NCI-H446 treated with DMSO at 0.1 percent for 48 hours (cell line): Measurements from ENCODE around the gene TSHZ2.

Source experiments
- DNase-seq: peaks from one replicate; lab custom pipeline; 2025; lab: John Stamatoyannopoulos, UW

Gene TSHZ2

DNA sequence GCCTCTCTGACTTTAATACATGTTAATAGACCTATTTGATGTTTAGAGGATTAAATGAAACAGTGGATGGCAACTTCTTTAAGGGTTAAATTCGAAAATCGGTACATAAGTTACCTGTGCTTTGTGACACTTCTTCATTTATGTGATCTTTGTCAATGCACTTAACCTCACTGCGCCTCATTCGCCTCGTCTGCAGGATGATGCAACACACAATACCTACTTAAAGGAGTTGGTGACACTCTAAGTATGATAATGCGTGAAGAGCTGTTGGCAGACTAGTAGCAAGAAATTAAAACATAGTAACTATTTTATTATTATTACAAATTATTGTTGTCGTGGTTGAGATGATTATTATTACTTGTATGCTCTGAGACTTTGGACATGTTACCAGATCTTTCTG, 92.8 kb downstream of the TSHZ2 start:
- no peak for DNase-seq

- DNase-seq: no peak
These were observed 96.1 kb downstream of the TSHZ2 start for GRCh38 chr20:53068241-53068640.

GRCh38 chr20:53069132-53069531, 97.0 kb downstream of the TSHZ2 start:
- DNase-seq: no peak

DNA sequence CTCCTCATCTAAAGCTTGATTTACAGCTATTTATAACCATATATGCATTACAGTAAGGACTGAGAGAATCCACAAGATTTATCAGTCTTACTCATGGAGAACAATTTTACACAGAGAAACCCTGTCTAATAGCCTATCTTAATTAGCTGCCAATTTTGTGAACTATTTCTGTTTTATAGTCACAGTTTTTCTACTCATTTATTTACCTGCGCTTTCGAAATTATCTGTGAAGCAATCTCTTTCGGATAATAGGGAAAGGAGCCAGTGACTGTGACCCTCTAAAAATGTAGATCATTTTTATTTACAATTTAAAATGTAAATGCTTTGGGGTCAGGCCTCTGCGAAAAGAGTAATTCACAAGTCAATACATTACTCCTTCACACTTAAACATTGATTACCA, 98.1 kb downstream of the TSHZ2 start:
- DNase-seq: no peak

GRCh38 chr20:53070706-53071392, 98.7 kb downstream of the TSHZ2 start:
- DNase-seq: no peak

DNA sequence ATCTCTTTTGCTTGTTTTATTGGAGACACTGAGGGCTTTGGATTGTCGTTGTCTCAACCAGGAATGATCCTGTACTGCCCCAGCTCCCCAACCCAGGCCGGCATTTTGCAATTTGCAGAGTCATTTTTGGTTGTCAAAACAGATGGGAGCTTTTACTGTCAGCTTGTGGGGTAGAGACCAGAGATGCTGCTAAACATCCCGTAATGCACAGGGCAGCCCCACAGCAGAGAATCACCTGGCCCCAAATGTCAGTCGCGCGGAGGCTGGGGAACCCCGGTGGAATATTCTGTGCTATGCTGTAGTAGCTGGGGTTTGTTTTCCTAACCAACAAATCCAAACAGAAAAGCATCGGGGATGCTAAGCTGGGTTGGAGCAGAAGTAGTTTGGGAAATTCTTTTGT, 99.7 kb downstream of the TSHZ2 start:
- no peak for DNase-seq

GRCh38 chr20:53072923-53073579, 100.9 kb downstream of the TSHZ2 start:
- no peak for DNase-seq

DNA sequence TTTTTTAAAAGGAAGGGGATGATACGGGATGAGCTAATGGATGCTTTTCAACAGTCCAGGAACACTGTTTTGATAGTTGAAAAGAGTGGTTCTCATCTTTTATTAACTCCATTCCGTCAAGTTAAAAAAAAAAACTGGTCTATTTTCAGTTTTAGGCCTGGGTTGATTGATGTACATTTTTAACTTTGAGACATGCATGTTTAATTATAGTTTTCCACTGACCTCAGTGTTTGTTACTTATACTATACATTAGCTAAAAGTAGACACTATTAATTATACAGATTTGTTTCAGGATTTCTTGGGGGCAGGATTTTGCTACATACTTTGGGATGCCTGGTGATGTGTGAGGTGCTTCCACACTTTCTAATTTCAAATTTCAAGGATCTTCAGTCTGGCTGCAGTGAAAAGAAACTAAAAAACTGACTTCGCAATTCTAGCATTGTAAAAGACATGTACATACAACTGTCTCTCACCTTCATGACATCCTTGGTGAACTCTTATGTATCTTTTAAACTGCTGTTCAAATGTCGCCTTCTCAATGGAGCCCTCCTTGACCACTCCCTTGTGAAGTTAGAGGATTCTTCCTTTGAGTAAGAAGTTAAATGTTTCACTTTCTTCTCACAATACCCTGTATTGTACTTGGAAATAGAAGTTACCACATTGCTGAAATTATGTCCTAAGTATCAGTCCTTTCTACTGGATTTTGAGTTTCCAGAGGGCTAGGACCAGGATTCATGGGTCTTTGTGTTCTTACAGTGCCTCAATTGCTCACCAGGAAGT, 101.7 kb downstream of the TSHZ2 start:
- no peak for DNase-seq

GRCh38 chr20:53074811-53075314, 102.7 kb downstream of the TSHZ2 start:
- DNase-seq: no peak

DNA sequence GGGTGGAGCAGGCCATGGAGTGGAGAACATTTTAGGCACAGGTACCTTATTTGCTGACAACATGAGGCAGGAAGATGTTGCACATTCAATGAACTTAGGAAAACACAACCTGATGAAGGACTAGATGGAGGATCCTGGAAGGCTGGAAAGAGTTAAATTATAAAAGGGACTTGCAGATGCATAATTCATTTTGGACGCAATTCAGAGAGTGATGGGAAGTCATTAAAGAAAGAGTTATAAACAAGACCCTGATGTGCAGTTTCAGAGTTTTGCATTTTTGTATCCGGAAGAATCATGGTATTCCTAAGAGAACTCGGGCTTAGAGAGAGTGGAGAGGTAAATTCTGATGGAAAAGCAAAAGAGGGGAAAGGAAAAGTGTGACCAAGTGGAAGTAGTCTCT, 104.5 kb downstream of the TSHZ2 start:
- no peak for DNase-seq

DNA sequence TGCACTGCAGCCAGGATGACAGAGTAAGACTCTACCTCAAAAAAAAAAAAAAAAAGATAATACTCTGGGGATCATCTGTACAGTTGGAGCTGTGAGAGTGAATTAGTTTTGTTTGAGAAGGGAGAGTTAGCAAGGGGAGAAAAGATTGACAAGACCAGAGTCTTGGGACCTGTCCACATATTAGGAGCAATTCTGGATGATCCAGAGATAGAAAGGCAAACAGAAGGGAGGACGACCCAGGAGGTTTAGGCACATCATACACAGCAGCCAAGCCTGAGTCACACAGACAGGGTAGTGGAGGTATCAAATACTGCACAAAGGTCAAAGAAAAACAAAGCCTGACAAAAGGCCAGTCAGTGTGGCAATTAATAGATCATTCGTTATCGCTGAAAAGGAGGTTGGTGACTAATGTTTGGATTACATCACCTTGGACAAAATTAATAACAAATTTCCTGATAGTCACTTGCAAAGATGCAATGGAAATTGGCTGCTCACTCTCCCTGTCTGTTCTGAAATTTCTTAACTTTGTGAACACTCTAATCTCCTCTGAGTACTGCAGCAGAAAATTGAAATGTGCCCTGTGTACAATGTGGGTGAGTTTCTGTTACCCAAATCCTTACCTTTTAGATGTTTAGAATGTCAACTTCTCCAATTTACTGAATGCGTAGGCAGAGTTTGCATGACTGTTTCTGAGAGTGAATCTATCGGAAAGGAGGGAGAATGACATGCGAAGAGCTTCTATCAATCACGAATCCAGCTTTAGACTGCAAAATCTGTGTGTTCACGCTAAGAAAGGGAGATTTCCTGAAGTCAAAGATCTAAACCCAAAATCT, 105.4 kb downstream of the TSHZ2 start:
- DNase-seq: no peak

GRCh38 chr20:53078761-53079160, 106.6 kb downstream of the TSHZ2 start:
- no peak for DNase-seq

GRCh38 chr20:53079261-53079691, 107.1 kb downstream of the TSHZ2 start:
- DNase-seq: no peak

DNA sequence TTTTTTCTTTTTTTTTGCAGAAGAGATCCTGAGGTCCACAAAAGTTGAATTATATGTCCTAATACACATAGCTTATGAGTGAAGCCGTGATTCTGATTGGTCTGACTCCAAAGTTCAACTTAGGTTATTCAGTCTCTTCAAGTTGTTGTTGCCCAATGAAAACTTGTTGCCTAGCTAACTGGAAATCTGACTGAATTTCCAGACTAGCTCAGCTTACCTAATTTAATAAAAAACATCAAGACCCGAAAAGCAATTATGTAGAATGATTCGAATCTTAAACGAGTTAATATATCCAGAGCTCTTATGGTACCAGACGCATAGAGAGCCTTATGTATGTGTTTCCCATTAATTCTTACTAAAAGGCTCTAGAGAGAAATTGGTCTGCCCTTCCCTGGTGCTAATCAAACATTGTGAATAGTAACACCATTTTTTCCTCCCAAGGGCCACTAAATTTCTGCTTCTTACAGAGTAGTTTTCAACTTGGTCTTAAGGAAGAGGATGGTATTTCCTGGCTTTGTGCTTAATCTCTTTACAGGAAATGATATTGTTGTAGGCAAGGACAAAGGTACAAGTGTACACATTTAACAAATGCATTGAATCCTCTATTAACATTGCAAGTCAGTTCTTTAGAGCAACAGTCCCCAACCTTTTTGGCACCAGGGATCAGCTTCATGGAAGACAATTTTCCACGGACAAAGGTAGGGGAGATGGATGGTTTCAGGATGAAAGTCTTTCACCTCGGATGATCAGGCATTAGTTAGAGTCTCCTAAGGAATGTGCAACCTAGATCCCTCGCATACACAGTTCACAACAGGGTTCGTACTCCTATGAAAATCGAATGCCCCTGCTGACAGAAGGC, 107.9 kb downstream of the TSHZ2 start:
- DNase-seq: no peak

DNA sequence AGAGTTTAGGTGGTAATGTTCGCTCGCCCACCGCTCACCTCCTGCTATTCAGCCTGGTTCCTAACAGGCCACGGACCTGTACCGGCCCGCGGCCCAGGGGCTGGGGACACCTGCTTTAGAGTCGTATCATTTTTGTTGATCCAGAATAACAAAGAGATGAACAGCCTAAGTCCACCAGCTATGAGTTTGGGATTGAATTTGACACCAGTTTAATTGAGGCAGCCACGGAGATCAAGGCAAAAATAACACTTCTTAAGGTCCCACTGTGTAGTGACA, 108.5 kb downstream of the TSHZ2 start:
- DNase-seq: no peak

- DNase-seq: no peak
These were observed 109.1 kb downstream of the TSHZ2 start for GRCh38 chr20:53080969-53081871.

- DNase-seq: no peak
These were observed 110.0 kb downstream of the TSHZ2 start for GRCh38 chr20:53081916-53082863.

DNA sequence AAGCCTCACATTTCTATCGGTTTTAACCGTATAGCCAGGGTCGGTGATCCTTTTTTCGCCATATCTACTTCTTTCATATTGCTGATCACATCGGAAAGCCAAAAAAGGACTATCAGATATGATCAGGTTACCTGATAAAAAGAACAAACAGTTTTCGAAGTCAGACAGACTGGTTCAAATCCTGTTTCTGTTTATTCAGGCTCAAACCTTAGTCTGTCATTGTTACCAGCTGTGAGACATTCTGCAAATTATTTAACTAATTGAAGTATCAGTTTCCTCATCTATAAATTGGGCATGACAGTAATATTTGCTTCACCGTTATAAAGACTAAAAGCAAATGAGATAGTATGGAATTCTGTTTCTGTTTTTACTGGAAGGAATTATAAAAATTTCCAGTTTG, 111.3 kb downstream of the TSHZ2 start:
- no peak for DNase-seq

GRCh38 chr20:53084408-53084997, 112.3 kb downstream of the TSHZ2 start:
- no peak for DNase-seq
